ENCODE results near the gene IL36B.

IL36B gene

GRCh38 chr2:113060796-113061195 is 8.1 kb upstream of the IL36B start:
- no peak overlapping the region for H3K4me3 ChIP-seq (ENCODE audit: low read depth, low read length)
- no peak overlapping the region for H3K9ac ChIP-seq (ENCODE audit: low read depth, low read length)
- no peaks in the 10 kb centered on the region for H3K9me3 ChIP-seq (ENCODE audit: control insufficient read depth, insufficient read depth, low read length)
- H3K27me3 ChIP-seq (ENCODE audit: control insufficient read depth, insufficient read depth, low read length), result peaks cover 15% of the 10 kb centered on the region
- no peaks in the 10 kb centered on the region for H3K36me3 ChIP-seq (ENCODE audit: control insufficient read depth, insufficient read depth, low read length)
- H3K4me1 ChIP-seq (ENCODE audit: control insufficient read depth, insufficient read depth, low read length), result no peaks in the 10 kb centered on the region

- peaks cover 15% of the 10 kb centered on the region for H3K27me3 ChIP-seq (ENCODE audit: control insufficient read depth, insufficient read depth, low read length)
- H3K4me3 ChIP-seq (ENCODE audit: low read depth, low read length), result no peak overlapping the region
- H3K36me3 ChIP-seq (ENCODE audit: control insufficient read depth, insufficient read depth, low read length), result no peaks in the 10 kb centered on the region
- H3K4me1 ChIP-seq (ENCODE audit: control insufficient read depth, insufficient read depth, low read length), result no peaks in the 10 kb centered on the region
- H3K9ac ChIP-seq (ENCODE audit: low read depth, low read length), result no peak overlapping the region
- H3K9me3 ChIP-seq (ENCODE audit: control insufficient read depth, insufficient read depth, low read length), result no peaks in the 10 kb centered on the region
These were observed 7.7 kb upstream of the IL36B start for GRCh38 chr2:113060396-113060795.

GRCh38 chr2:113058998-113059960 is 6.6 kb upstream of the IL36B start, which contains the start of gene IL36RN:
TSS of gene IL36RN (plus strand) at chr2:113059198. CDS start at chr2:113059439, 241 bp downstream.
- H3K4me3 ChIP-seq (ENCODE audit: low read depth, low read length), result no peak within 1 kb of the TSS
- no peaks in the 10 kb centered on the region for H3K4me1 ChIP-seq (ENCODE audit: control insufficient read depth, insufficient read depth, low read length)
- no peaks in the 10 kb centered on the region for H3K36me3 ChIP-seq (ENCODE audit: control insufficient read depth, insufficient read depth, low read length)
- H3K9me3 ChIP-seq (ENCODE audit: control insufficient read depth, insufficient read depth, low read length), result no peaks in the 10 kb centered on the region
- peaks cover 15% of the 10 kb centered on the region for H3K27me3 ChIP-seq (ENCODE audit: control insufficient read depth, insufficient read depth, low read length)
- H3K9ac ChIP-seq (ENCODE audit: low read depth, low read length), result no peak within 1 kb of the TSS

GRCh38 chr2:113058411-113058994 is 5.8 kb upstream of the IL36B start:
- Histone ChIP-seq H3K36me3 (ENCODE audit: control insufficient read depth, insufficient read depth, low read length) (no peaks in the 10 kb centered on the region), H3K27me3 (ENCODE audit: control insufficient read depth, insufficient read depth, low read length) (peaks cover 13% of the 10 kb centered on the region), H3K4me1 (ENCODE audit: control insufficient read depth, insufficient read depth, low read length) (no peaks in the 10 kb centered on the region), H3K9ac (ENCODE audit: low read depth, low read length) (no peak overlapping the region), H3K9me3 (ENCODE audit: control insufficient read depth, insufficient read depth, low read length) (no peaks in the 10 kb centered on the region), H3K4me3 (ENCODE audit: low read depth, low read length) (no peak overlapping the region)

- no peaks in the 10 kb centered on the region for H3K9me3 ChIP-seq (ENCODE audit: control insufficient read depth, insufficient read depth, low read length)
- no peak overlapping the region for H3K9ac ChIP-seq (ENCODE audit: low read depth, low read length)
- no peaks in the 10 kb centered on the region for H3K4me1 ChIP-seq (ENCODE audit: control insufficient read depth, insufficient read depth, low read length)
- no peaks in the 10 kb centered on the region for H3K36me3 ChIP-seq (ENCODE audit: control insufficient read depth, insufficient read depth, low read length)
- H3K27me3 ChIP-seq (ENCODE audit: control insufficient read depth, insufficient read depth, low read length), result peaks cover 12% of the 10 kb centered on the region
- H3K4me3 ChIP-seq (ENCODE audit: low read depth, low read length), result no peak overlapping the region
These were observed 4.5 kb upstream of the IL36B start for GRCh38 chr2:113057117-113057516.

- no peaks in the 10 kb centered on the region for H3K36me3 ChIP-seq (ENCODE audit: control insufficient read depth, insufficient read depth, low read length)
- no peaks in the 10 kb centered on the region for H3K4me1 ChIP-seq (ENCODE audit: control insufficient read depth, insufficient read depth, low read length)
- H3K9ac ChIP-seq (ENCODE audit: low read depth, low read length), result no peak overlapping the region
- H3K4me3 ChIP-seq (ENCODE audit: low read depth, low read length), result no peak overlapping the region
- no peaks in the 10 kb centered on the region for H3K9me3 ChIP-seq (ENCODE audit: control insufficient read depth, insufficient read depth, low read length)
- H3K27me3 ChIP-seq (ENCODE audit: control insufficient read depth, insufficient read depth, low read length), result peaks cover 11% of the 10 kb centered on the region
These were observed 3.9 kb upstream of the IL36B start for GRCh38 chr2:113056521-113056920.

- Histone ChIP-seq H3K9me3 (ENCODE audit: control insufficient read depth, insufficient read depth, low read length) (peaks cover 2% of the 10 kb centered on the region), H3K27me3 (ENCODE audit: control insufficient read depth, insufficient read depth, low read length) (peaks cover 2% of the 10 kb centered on the region), H3K36me3 (ENCODE audit: control insufficient read depth, insufficient read depth, low read length) (no peaks in the 10 kb centered on the region), H3K9ac (ENCODE audit: low read depth, low read length) (no peak overlapping the region), H3K4me1 (ENCODE audit: control insufficient read depth, insufficient read depth, low read length) (no peaks in the 10 kb centered on the region), H3K4me3 (ENCODE audit: low read depth, low read length) (no peak overlapping the region)
These were observed 1.4 kb upstream of the IL36B start for GRCh38 chr2:113054066-113054465.

- Histone ChIP-seq H3K9ac (ENCODE audit: low read depth, low read length) (no peak overlapping the region), H3K36me3 (ENCODE audit: control insufficient read depth, insufficient read depth, low read length) (no peaks in the 10 kb centered on the region), H3K4me1 (ENCODE audit: control insufficient read depth, insufficient read depth, low read length) (no peaks in the 10 kb centered on the region), H3K27me3 (ENCODE audit: control insufficient read depth, insufficient read depth, low read length) (peaks cover under 1% of the 10 kb centered on the region), H3K9me3 (ENCODE audit: control insufficient read depth, insufficient read depth, low read length) (peaks cover 2% of the 10 kb centered on the region), H3K4me3 (ENCODE audit: low read depth, low read length) (no peak overlapping the region)
These were observed 999 bp upstream of the IL36B start for GRCh38 chr2:113053666-113054065.

- H3K4me3 ChIP-seq (ENCODE audit: low read depth, low read length), result no peak overlapping the region
- H3K4me1 ChIP-seq (ENCODE audit: control insufficient read depth, insufficient read depth, low read length), result no peaks in the 10 kb centered on the region
- peaks cover 2% of the 10 kb centered on the region for H3K9me3 ChIP-seq (ENCODE audit: control insufficient read depth, insufficient read depth, low read length)
- no peaks in the 10 kb centered on the region for H3K36me3 ChIP-seq (ENCODE audit: control insufficient read depth, insufficient read depth, low read length)
- H3K9ac ChIP-seq (ENCODE audit: low read depth, low read length), result no peak overlapping the region
- no peaks in the 10 kb centered on the region for H3K27me3 ChIP-seq (ENCODE audit: control insufficient read depth, insufficient read depth, low read length)
These were observed 1.5 kb downstream of the IL36B start for GRCh38 chr2:113050921-113051895.

GRCh38 chr2:113046465-113046864 is 6.2 kb downstream of the IL36B start:
- H3K4me1 ChIP-seq (ENCODE audit: control insufficient read depth, insufficient read depth, low read length), result no peaks in the 10 kb centered on the region
- H3K9me3 ChIP-seq (ENCODE audit: control insufficient read depth, insufficient read depth, low read length), result peaks cover 2% of the 10 kb centered on the region
- no peaks in the 10 kb centered on the region for H3K27me3 ChIP-seq (ENCODE audit: control insufficient read depth, insufficient read depth, low read length)
- H3K9ac ChIP-seq (ENCODE audit: low read depth, low read length), result no peak overlapping the region
- H3K36me3 ChIP-seq (ENCODE audit: control insufficient read depth, insufficient read depth, low read length), result no peaks in the 10 kb centered on the region
- no peak overlapping the region for H3K4me3 ChIP-seq (ENCODE audit: low read depth, low read length)

- Histone ChIP-seq H3K9me3 (ENCODE audit: control insufficient read depth, insufficient read depth, low read length) (no peaks in the 10 kb centered on the region), H3K36me3 (ENCODE audit: control insufficient read depth, insufficient read depth, low read length) (no peaks in the 10 kb centered on the region), H3K4me3 (ENCODE audit: low read depth, low read length) (no peak overlapping the region), H3K4me1 (ENCODE audit: control insufficient read depth, insufficient read depth, low read length) (no peaks in the 10 kb centered on the region), H3K27me3 (ENCODE audit: control insufficient read depth, insufficient read depth, low read length) (no peaks in the 10 kb centered on the region), H3K9ac (ENCODE audit: low read depth, low read length) (no peak overlapping the region)
These were observed 10.8 kb downstream of the IL36B start for GRCh38 chr2:113041871-113042270.

All from iPS-15b (cell line).